ENCODE data around the gene SLC25A4. TPM values are rescaled to one million over a fixed set of nuclear protein-coding genes. Genes with fewer than 3 reads are reported as not detected.

The SLC25A4 gene
- total and polyA plus RNA-seq, 2 of the 13 experiments (the other 11 are each of a cell fraction or from before 2014, with no cell fraction given), result 30.3 to 42.1 TPM

DNA sequence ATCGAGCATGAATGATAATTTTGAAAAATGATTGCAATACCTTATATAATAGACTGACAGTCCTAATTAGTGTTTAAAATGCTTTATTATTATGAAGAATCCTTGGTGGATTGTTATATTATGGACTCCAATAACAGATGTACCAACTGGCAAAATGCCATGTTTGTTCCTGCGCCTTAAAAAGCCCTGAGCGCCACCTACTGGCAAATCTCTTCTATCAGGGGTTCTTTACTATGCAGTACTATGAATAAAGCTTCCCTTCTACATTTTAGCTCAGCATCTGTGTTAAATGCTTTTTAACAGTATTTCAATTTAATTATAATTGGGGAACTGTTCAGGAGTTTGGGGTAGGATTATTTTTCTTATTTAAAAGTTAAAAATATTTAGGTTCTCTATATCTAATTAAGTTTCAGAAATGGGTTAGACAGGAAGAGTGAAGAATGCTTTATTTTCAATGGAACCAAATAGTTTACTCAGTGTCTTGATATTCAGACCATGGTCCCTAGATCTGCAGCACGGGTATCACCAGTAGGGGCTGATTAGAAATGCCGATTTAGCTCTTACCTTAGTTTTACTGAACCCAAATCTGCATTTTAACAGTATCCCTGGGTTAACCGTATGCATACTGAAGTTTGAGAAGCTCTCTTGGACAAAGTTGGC lies 40.7 kb downstream of the SLC25A4 start (continued):
- TF ChIP-seq, protein P1, sequence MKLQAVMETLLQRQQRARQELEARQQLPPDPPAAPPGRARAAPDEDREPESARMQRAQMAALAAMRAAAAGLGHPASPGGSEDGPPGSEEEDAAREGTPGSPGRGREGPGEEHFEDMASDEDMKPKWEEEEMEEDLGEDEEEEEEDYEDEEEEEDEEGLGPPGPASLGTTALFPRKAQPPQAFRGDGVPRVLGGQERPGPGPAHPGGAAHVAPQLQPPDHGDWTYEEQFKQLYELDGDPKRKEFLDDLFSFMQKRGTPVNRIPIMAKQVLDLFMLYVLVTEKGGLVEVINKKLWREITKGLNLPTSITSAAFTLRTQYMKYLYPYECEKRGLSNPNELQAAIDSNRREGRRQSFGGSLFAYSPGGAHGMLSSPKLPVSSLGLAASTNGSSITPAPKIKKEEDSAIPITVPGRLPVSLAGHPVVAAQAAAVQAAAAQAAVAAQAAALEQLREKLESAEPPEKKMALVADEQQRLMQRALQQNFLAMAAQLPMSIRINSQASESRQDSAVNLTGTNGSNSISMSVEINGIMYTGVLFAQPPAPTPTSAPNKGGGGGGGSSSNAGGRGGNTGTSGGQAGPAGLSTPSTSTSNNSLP (IDR thresholded peaks at IDR 0.05; ENCODE audit: low read depth, low read length), result peak; percentile 56; the same call in 1 of the 2 replicates
- TF ChIP-seq, protein P2, sequence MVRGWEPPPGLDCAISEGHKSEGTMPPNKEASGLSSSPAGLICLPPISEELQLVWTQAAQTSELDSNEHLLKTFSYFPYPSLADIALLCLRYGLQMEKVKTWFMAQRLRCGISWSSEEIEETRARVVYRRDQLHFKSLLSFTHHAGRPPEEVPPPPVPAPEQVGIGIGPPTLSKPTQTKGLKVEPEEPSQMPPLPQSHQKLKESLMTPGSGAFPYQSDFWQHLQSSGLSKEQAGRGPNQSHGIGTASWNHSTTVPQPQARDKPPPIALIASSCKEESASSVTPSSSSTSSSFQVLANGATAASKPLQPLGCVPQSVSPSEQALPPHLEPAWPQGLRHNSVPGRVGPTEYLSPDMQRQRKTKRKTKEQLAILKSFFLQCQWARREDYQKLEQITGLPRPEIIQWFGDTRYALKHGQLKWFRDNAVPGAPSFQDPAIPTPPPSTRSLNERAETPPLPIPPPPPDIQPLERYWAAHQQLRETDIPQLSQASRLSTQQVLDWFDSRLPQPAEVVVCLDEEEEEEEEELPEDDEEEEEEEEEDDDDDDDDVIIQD (CRISPR knock-in tag; IDR thresholded peaks at IDR 0.05; ENCODE audit: low read depth), result 0 out of 2 replicates have a peak, but pooled peaks have one; percentile 30
- 0 out of 2 replicates have a peak, but pooled peaks have one; percentile 8 for TF ChIP-seq MAFF (IDR thresholded peaks at IDR 0.05; ENCODE audit: low read depth, low read length)
- TF ChIP-seq ZNF75D (CRISPR knock-in tag; IDR thresholded peaks at IDR 0.05; ENCODE audit: borderline replicate concordance), result no peak
- no peak for TF ChIP-seq SCMH1 (CRISPR knock-in tag; IDR thresholded peaks at IDR 0.05; ENCODE audit: borderline replicate concordance)
- TF ChIP-seq NR2F2 (IDR thresholded peaks at IDR 0.05; ENCODE audit: borderline replicate concordance, low read depth), result no peak
- peak; percentile 32 for TF ChIP-seq SAP130 (CRISPR knock-in tag; IDR thresholded peaks at IDR 0.05; ENCODE audit: low read depth)
- no peak for TF ChIP-seq BRCA1 (CRISPR knock-in tag; IDR thresholded peaks at IDR 0.05)
- TF ChIP-seq STAG1 (CRISPR knock-in tag; IDR thresholded peaks at IDR 0.05), result peak; percentile 38

DNA sequence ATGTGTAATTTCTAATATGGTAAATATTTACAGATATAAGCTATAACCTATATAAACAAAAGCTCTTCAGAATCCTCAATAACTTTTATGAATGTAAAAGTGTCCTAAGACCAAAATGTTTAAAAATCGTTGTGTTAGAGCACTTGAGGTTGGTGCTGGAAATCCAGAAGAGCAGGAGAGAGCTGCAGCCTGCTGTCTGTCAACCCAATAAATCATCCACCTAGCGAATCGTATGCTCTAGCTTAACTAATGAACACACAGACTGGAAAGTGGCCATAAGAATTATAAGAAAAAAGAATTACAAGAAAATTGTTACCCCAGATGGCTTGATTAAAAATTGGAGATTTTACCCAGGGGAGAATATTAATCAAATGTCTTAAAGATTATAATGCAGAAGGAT lies 43.7 kb downstream of the SLC25A4 start:
- WGBS (ENCODE audit: low lambda C conversion rate), result 89% methylated on average over 3 of the region's 3 CpGs
- ATAC-seq (no peak), DNase-seq (ENCODE audit: low spot score) (no peak), FAIRE-seq (no peak)
- no peak overlapping the region for H3K4me3 ChIP-seq (replicated peaks in 1 of 3; ENCODE audit: insufficient read depth in 1 of 3, low read depth in 2 of 3, low read length in 3 of 3)
- CTCF ChIA-PET (ENCODE audit: low intra/inter-chr PET ratio, low total read pairs), result no interaction called here
- H3K9ac ChIP-seq (ENCODE audit: insufficient read depth, low read depth, low read length), result no peak overlapping the region
- H3K27me3 ChIP-seq (ENCODE audit: control insufficient read depth in 1 of 2, insufficient read depth in 2 of 2, low read length in 2 of 2), result no peaks in the 10 kb centered on the region
- H3K4me2 ChIP-seq (ENCODE audit: low read depth, low read length), result no peak overlapping the region
- H3K4me1 ChIP-seq (ENCODE audit: insufficient read depth, low read length), result no peaks in the 10 kb centered on the region; the same call in 1 of the 2 replicates
- in situ Hi-C loops (cut with HindIII; ENCODE audit: extremely low pct_ligation_motif_present, low pct_unique_long_range_greater_than_20kb) (no loop called here), intact Hi-C loops (cut with micrococcal nuclease; ENCODE audit: unreplicated experiment) (no loop called here)
- H3K79me2 ChIP-seq (ENCODE audit: insufficient read depth, low read length), result peaks cover 61% of the 10 kb centered on the region
- H2AFZ ChIP-seq (ENCODE audit: low read length), result no peak overlapping the region
- peaks cover 10 to 37% of the 10 kb centered on the region in 2 experiments for H3K36me3 ChIP-seq (replicated peaks in 1 of 2; ENCODE audit: control insufficient read depth in 1 of 2, insufficient read depth in 2 of 2, low read length in 2 of 2)
- H3K27ac ChIP-seq (ENCODE audit: extremely low read length, insufficient read depth, low read length), result no peak overlapping the region
- no TSS peak for BruUV-seq (replicated peaks)
- POLR2A ChIA-PET, result no interaction called here
- no peaks in the 10 kb centered on the region for H3K9me3 ChIP-seq (ENCODE audit: low read length)
- H4K20me1 ChIP-seq (ENCODE audit: insufficient read depth, low read length), result peaks cover 23% of the 10 kb centered on the region
- TF ChIP-seq PAF1 (CRISPR knock-in tag; IDR thresholded peaks at IDR 0.05) (no peak), RAD21 (CRISPR knock-in tag; IDR thresholded peaks at IDR 0.05) (no peak), ERF (CRISPR knock-in tag; IDR thresholded peaks at IDR 0.05) (no peak), ZMYM2 (CRISPR knock-in tag; IDR thresholded peaks at IDR 0.05) (no peak), PCBP1 (IDR thresholded peaks at IDR 0.05; ENCODE audit: borderline replicate concordance, low read depth, low read length) (no peak), ELF3 (CRISPR knock-in tag; IDR thresholded peaks at IDR 0.05) (no peak)
- TF ChIP-seq, protein P3, sequence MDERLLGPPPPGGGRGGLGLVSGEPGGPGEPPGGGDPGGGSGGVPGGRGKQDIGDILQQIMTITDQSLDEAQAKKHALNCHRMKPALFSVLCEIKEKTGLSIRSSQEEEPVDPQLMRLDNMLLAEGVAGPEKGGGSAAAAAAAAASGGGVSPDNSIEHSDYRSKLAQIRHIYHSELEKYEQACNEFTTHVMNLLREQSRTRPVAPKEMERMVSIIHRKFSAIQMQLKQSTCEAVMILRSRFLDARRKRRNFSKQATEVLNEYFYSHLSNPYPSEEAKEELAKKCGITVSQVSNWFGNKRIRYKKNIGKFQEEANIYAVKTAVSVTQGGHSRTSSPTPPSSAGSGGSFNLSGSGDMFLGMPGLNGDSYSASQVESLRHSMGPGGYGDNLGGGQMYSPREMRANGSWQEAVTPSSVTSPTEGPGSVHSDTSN (CRISPR knock-in tag; IDR thresholded peaks at IDR 0.05), result no peak
- TF ChIP-seq, protein P4, sequence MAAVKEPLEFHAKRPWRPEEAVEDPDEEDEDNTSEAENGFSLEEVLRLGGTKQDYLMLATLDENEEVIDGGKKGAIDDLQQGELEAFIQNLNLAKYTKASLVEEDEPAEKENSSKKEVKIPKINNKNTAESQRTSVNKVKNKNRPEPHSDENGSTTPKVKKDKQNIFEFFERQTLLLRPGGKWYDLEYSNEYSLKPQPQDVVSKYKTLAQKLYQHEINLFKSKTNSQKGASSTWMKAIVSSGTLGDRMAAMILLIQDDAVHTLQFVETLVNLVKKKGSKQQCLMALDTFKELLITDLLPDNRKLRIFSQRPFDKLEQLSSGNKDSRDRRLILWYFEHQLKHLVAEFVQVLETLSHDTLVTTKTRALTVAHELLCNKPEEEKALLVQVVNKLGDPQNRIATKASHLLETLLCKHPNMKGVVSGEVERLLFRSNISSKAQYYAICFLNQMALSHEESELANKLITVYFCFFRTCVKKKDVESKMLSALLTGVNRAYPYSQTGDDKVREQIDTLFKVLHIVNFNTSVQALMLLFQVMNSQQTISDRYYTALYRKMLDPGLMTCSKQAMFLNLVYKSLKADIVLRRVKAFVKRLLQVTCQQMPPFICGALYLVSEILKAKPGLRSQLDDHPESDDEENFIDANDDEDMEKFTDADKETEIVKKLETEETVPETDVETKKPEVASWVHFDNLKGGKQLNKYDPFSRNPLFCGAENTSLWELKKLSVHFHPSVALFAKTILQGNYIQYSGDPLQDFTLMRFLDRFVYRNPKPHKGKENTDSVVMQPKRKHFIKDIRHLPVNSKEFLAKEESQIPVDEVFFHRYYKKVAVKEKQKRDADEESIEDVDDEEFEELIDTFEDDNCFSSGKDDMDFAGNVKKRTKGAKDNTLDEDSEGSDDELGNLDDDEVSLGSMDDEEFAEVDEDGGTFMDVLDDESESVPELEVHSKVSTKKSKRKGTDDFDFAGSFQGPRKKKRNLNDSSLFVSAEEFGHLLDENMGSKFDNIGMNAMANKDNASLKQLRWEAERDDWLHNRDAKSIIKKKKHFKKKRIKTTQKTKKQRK (IDR thresholded peaks at IDR 0.05; ENCODE audit: low read length), result no peak
